ENCODE measurements around the gene RAB20.
"Not testable (repeated sequence)": the region's sequence is repeated elsewhere in the genome, so short reads cannot be mapped to it uniquely, and the experiment has no call there.

Gene RAB20

DNA sequence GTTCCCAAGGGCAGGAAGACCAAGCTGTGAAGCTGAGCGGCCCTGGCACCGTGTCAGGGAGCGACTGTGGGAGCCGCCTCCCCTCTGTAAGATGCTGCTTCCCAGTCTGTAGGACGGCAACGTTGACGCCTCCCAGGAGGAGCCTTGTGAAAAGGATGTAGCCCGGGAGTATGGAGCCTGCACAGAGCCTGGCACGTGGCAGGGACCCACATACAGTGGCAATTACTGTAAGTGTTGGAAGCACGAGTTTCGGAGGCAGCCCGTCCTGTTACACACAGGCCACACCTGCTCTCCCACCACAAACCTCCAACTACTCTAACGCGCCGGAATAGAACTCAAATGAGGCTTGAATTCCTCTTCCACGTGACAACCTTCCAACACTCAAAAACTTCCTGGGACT lies 6.6 kb downstream of the RAB20 start:
- no peak for DNase-seq (ENCODE audit: low read depth, low spot score)

- no peak for DNase-seq (ENCODE audit: low read depth, low spot score)
These were observed 7.2 kb downstream of the RAB20 start for GRCh38 chr13:110554227-110554836.

DNA sequence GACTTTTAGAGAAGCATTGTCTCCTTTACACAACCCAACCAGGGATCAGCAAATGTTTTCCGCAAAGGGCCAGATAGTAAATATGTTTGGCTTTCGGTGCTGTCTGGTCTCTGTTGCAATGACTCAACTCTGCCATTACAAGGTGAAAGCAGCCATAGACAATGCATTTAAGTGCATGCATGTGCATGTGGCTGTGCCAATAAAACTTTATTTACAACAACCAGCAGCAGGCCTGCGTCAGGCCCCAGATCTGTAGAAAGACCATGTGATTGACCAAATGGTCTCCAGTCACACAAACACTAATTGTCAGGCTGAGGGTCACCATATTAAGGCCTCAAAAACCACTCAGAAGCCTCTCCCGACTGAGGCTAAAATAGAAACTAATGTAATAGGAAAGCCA lies 8.1 kb downstream of the RAB20 start:
- DNase-seq (ENCODE audit: low read depth, low spot score), result no peak

- no peak for DNase-seq (ENCODE audit: low read depth, low spot score)
These were observed 8.8 kb downstream of the RAB20 start for GRCh38 chr13:110552767-110553166.

GRCh38 chr13:110551284-110551683 lies 10.2 kb downstream of the RAB20 start:
- no peak for DNase-seq (ENCODE audit: low read depth, low spot score)

GRCh38 chr13:110549795-110550160 lies 11.7 kb downstream of the RAB20 start:
- no peak for DNase-seq (ENCODE audit: low read depth, low spot score)

GRCh38 chr13:110548891-110549794 lies 12.4 kb downstream of the RAB20 start:
- no peak for DNase-seq (ENCODE audit: low read depth, low spot score)

DNA sequence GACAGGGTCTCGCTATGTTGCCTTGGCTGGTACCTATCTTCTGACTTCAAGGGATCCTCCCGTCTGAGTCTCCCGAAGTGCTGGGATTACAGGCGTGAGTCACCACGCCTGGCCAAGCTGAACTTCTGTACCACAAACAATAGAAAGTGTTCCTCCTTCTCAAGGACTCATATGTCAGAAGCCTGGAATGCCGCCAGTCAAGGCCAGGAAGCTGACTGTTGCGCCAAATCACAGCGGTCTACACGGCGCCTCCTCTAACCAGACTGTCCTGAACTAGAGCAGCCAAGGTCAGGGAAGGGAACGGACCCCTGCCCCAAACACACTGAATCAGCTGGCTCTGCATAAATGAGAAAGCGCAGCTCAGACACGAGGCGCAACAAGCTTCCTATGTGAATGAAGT lies 14.6 kb downstream of the RAB20 start:
- DNase-seq (ENCODE audit: low read depth, low spot score), result peak; percentile 88

DNA sequence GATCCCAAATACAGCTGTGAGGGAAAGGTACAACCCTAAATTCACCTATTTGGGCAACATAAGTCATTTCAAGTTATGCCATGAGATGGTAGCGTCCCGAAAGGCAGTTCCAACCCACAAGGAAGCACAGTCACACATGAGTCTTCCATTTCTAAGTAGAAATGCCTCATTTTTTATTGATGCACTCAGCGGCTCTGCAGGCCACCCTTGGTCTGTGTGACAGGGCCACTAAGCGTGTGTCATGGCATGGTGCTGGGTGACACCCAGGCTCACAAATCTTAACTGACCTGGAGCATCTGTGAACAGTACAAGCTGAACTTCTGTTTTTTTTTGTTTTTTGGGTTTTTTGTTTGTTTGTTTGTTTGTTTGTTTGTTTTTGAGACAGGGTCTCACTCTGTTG lies 15.1 kb downstream of the RAB20 start:
- DNase-seq (ENCODE audit: low read depth, low spot score), result no peak

DNA sequence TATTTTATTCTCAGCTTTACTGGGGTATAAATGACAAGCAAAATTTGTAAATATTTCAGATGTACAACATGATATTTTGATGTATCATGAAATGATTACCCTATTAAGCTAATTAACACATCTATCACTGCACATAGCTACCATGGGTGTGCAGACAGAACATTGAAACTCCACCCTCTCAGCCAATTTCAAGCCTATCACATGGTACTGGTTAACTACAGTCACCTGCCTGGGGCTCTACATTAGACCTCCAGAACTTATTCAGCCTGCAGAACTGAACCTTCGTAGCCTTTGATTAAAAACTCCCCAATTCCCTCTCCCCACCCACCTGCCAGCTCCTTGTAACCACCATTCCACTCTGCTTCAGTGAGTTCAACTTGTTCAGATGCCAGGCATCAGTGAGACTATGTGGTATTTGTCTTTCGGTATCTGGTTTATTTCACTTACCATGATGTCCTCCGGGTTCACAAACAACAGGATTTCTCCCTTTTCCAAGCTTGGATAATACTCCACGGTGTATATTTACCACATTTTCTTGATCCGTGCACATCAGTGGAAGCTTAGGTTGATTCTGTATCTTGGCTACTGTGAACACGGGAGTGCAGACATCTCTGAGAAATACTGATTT lies 19.2 kb downstream of the RAB20 start:
- no peak for DNase-seq (ENCODE audit: low read depth, low spot score)

DNA sequence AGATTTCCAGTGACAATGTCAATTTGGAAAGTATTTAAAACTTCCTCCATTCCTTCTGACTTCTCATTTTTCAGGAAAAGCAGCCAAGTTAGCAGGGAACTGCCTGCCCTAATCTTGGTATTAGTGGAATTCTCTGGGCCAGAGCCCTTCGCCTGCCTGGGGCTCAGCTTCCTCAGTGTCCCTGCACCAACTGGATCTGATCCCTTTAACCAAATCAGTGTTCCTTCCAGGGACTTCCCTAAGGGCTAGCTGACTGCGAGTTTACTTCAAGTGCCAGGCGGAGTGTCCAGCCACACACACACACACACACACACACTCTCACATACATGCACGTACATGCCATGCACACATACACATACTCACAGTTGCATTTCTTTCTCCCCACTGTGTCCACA lies 20.0 kb downstream of the RAB20 start:
- no peak for DNase-seq (ENCODE audit: low read depth, low spot score)

GRCh38 chr13:110540871-110541525 lies 20.5 kb downstream of the RAB20 start:
- no peak for DNase-seq (ENCODE audit: low read depth, low spot score)

DNA sequence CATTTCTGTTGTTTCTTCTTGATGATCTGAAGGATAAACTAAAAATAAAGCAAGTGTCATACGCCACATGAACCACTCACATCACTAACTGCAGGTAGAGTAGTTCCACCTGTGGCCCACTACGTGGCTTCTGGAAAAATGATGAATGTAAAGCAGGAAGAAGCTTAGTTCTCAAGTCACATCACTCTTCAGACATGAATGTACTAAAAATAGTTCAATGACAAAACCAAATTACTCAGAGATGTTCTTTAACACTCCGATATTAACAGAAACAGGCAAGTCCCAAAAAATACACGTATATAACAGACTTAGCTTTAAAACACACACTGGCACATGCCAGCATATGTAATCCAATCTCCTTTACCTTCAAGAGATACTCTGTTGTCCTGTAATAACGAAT lies 21.6 kb downstream of the RAB20 start:
- no peak for DNase-seq (ENCODE audit: low read depth, low spot score)

- DNase-seq (ENCODE audit: low read depth, low spot score), result no peak
These were observed 22.9 kb downstream of the RAB20 start for GRCh38 chr13:110538632-110539031.

GRCh38 chr13:110536006-110536693 lies 25.4 kb downstream of the RAB20 start:
- no peak for DNase-seq (ENCODE audit: low read depth, low spot score)

- DNase-seq (ENCODE audit: low read depth, low spot score), result no peak
These were observed 26.0 kb downstream of the RAB20 start for GRCh38 chr13:110535526-110535925.

- no peak for DNase-seq (ENCODE audit: low read depth, low spot score)
These were observed 27.5 kb downstream of the RAB20 start for GRCh38 chr13:110533771-110534670.

DNA sequence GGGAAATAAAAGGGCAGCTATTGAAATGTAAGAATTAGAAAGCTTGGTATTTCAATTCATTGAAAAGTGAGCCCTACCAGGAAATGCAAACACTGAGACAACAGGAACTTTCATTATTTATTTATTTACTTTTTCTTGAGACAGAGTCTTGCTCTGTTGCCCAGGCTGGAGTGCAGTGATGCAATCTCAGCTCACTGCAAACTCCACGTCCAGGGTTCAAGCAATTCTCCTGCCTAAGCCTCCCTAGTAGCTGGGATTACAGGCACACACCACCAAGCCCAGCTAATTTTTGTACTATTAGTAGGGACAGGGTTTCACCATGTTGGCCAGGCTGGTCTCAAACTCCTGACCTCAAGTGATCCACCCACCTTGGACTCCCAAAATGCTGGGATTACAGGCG lies 29.3 kb downstream of the RAB20 start:
- not testable (repeated sequence) for DNase-seq (ENCODE audit: low read depth, low spot score)

GRCh38 chr13:110531671-110532083 lies 29.8 kb downstream of the RAB20 start:
- no peak for DNase-seq (ENCODE audit: low read depth, low spot score)

- no peak for DNase-seq (ENCODE audit: low read depth, low spot score)
These were observed 30.4 kb downstream of the RAB20 start for GRCh38 chr13:110531100-110531499.

Measured in brain pericyte (primary cell).